NB4 (cell line): ENCODE measurements around the gene VPS54.

Source experiments
- CTCF ChIP-seq: IDR thresholded peaks from one replicate; pipeline ENCODE4 v1.5.1; 2012; ENCODE audit warnings: low read depth, low read length
- POLR2A ChIP-seq: IDR thresholded peaks from 2 replicates; pipeline ENCODE4 v1.6.1; 2011; ENCODE audit warnings: mild to moderate bottlenecking; ENCODE audit not compliant: insufficient read length; ENCODE audit errors: extremely low read depth

- TF ChIP-seq POLR2A (no peak), CTCF (no peak)
Observed at GRCh38 chr2:63856303-63856603, 163.0 kb downstream of the VPS54 start.
